H1 (cell line): ENCODE measurements around the gene HOXD10. TPM values are rescaled to one million over a fixed set of nuclear protein-coding genes. Genes with fewer than 3 reads are reported as not detected.
A peak's percentile ranks its signal among the peaks of the same experiment; 100 is the strongest.

Source experiments
- CTCF ChIA-PET: fragments of 300-600 bp; sonication (Branson Sonifier 250); formaldehyde crosslinking; loops from one replicate; lab custom pipeline; 2021; ENCODE audit not compliant: partially characterized antibody; lab: Charles Lee
- POLR2A ChIA-PET: fragments of 300-600 bp; sonication (Branson Sonifier 250); formaldehyde crosslinking; loops from one replicate; lab custom pipeline; 2021; ENCODE audit warnings: inconsistent platforms; ENCODE audit not compliant: partially characterized antibody; lab: Charles Lee
- DNase-seq, 2 experiments: peaks; one replicate each; pipeline versions ENCODE4 v3.0.0 to v3.0.0-alpha.2; 2010 to 2022; ENCODE audit warnings: low spot score in 2 of 2, low read depth in 1 of 2, mixed read lengths in 1 of 2
- FAIRE-seq: peaks from 2 replicates; lab custom pipeline; 2011; peaks lifted over from hg19 to GRCh38; lab: Jason Lieb, UNC
- H2AFZ ChIP-seq: 2 replicates; pipeline ENCODE4 v1.8.1; 2012; ENCODE audit warnings: low read length, inconsistent platforms
- H2AK5ac ChIP-seq: 2 replicates; pipeline ENCODE4 v1.6.1; 2013; ENCODE audit warnings: low read depth, low read length
- H2BK120ac ChIP-seq: replicated peaks from 2 replicates; pipeline ENCODE3; 2013; ENCODE audit warnings: low read depth, low read length, inconsistent platforms
- H2BK12ac ChIP-seq: 2 replicates; pipeline ENCODE4 v1.6.1; 2013; ENCODE audit warnings: low read depth, low read length
- H2BK15ac ChIP-seq: 2 replicates; pipeline ENCODE4 v1.6.1; 2013; ENCODE audit warnings: low read length
- H2BK20ac ChIP-seq: 2 replicates; pipeline ENCODE4 v1.6.1; 2013; ENCODE audit warnings: low read length
- H2BK5ac ChIP-seq: 2 replicates; pipeline ENCODE4 v1.6.1; 2013; ENCODE audit warnings: low read depth, low read length
- H3K14ac ChIP-seq: 2 replicates; pipeline ENCODE4 v1.6.1; 2013; ENCODE audit warnings: inconsistent platforms; ENCODE audit not compliant: insufficient read length
- H3K18ac ChIP-seq: 2 replicates; pipeline ENCODE4 v1.6.1; 2013; ENCODE audit warnings: low read length; ENCODE audit errors: extremely low read depth
- H3K23ac ChIP-seq: 2 replicates; pipeline ENCODE4 v1.6.1; 2013; ENCODE audit warnings: inconsistent platforms; ENCODE audit not compliant: insufficient read length
- H3K23me2 ChIP-seq: 2 replicates; pipeline ENCODE4 v1.6.1; 2013; ENCODE audit warnings: low read depth, low read length
- H3K27ac ChIP-seq: 2 replicates; pipeline ENCODE4 v1.6.1; 2011; ENCODE audit warnings: low read depth, low read length, inconsistent platforms
- H3K27me3 ChIP-seq, 4 experiments: replicated peaks in 1 of 4; 1 replicate in 1 of 4; 2 replicates in 3 of 4; pipeline versions ENCODE4 v1.6.1 to v1.8.1; 2011 to 2013; ENCODE audit warnings: low read length in 3 of 4, mild to moderate bottlenecking in 3 of 4, inconsistent platforms in 2 of 4, mixed read lengths in 2 of 4, moderate library complexity in 1 of 4; ENCODE audit not compliant: control insufficient read depth in 3 of 4, insufficient read depth in 3 of 4; ENCODE audit errors: extremely low read depth in 1 of 4
- H3K36me3 ChIP-seq, 4 experiments: 2 replicates each; pipeline versions ENCODE4 v1.6.1 to v1.8.1; 2011 to 2013; ENCODE audit warnings: mild to moderate bottlenecking in 4 of 4, low read length in 3 of 4, moderate library complexity in 2 of 4, control low read depth in 1 of 4, inconsistent platforms in 1 of 4; ENCODE audit not compliant: insufficient read depth in 4 of 4, control insufficient read depth in 2 of 4
- H3K4ac ChIP-seq: replicated peaks from 2 replicates; pipeline ENCODE3; 2013; ENCODE audit warnings: low read length, low read depth, mixed read lengths, inconsistent platforms; ENCODE audit not compliant: insufficient read length
- H3K4me1 ChIP-seq, 4 experiments: replicated peaks in 1 of 4; 1 replicate in 1 of 4; 2 replicates in 3 of 4; pipeline versions ENCODE4 v1.6.1 to v1.8.1; 2011 to 2013; ENCODE audit warnings: low read length in 3 of 4, inconsistent platforms in 2 of 4, mixed read lengths in 1 of 4; ENCODE audit not compliant: insufficient read depth in 4 of 4, control insufficient read depth in 3 of 4
- H3K4me2 ChIP-seq, 2 experiments: 2 replicates each; pipeline versions ENCODE4 v1.6.1 to v1.8.1; 2011 to 2013; ENCODE audit warnings: low read depth in 2 of 2, low read length in 2 of 2, control low read depth in 1 of 2, inconsistent platforms in 1 of 2, mild to moderate bottlenecking in 1 of 2; ENCODE audit not compliant: insufficient read depth in 1 of 2
- H3K4me3 ChIP-seq, 4 experiments: fragments of 200-600, 300-600 bp in 1 of 4; sonication (generic), shearing (Covaris generic), sonication (Bioruptor Twin) in 1 of 4; 2 replicates each; pipeline versions ENCODE4 v1.5.1 to v1.8.1; 2011 to 2016; ENCODE audit warnings: low read length in 4 of 4, low read depth in 3 of 4, control low read depth in 2 of 4, inconsistent platforms in 2 of 4, mild to moderate bottlenecking in 2 of 4, mixed read lengths in 1 of 4, moderate library complexity in 1 of 4; ENCODE audit not compliant: insufficient read depth in 2 of 4; ENCODE audit errors: extremely low read depth in 1 of 4
- H3K56ac ChIP-seq: replicated peaks from 2 replicates; pipeline ENCODE3; 2013; ENCODE audit warnings: low read depth, mild to moderate bottlenecking, mixed read lengths, low read length, inconsistent platforms; ENCODE audit not compliant: insufficient read length
- H3K79me1 ChIP-seq: 2 replicates; pipeline ENCODE4 v1.6.1; 2013; ENCODE audit warnings: low read depth, low read length, control low read depth
- H3K79me2 ChIP-seq, 2 experiments: 2 replicates each; pipeline versions ENCODE4 v1.6.1 to v1.8.1; 2012 to 2013; ENCODE audit warnings: low read length in 2 of 2, mild to moderate bottlenecking in 2 of 2, inconsistent platforms in 1 of 2; ENCODE audit not compliant: insufficient read depth in 2 of 2, control insufficient read depth in 1 of 2
- H3K9ac ChIP-seq, 4 experiments: replicated peaks in 1 of 4; 1 replicate in 1 of 4; 2 replicates in 3 of 4; pipeline versions ENCODE4 v1.6.1 to v1.8.1; 2011 to 2013; ENCODE audit warnings: low read depth in 3 of 4, low read length in 3 of 4, control low read depth in 2 of 4, mild to moderate bottlenecking in 2 of 4, moderate library complexity in 2 of 4, inconsistent platforms in 1 of 4; ENCODE audit errors: extremely low read depth in 1 of 4
- H3K9me3 ChIP-seq, 2 experiments: 2 replicates each; pipeline versions ENCODE4 v1.6.1 to v1.8.1; 2012 to 2013; ENCODE audit warnings: mild to moderate bottlenecking in 2 of 2, moderate library complexity in 2 of 2, control low read depth in 1 of 2, inconsistent platforms in 1 of 2, low read depth in 1 of 2, low read length in 1 of 2, mixed read lengths in 1 of 2; ENCODE audit not compliant: insufficient read depth in 2 of 2
- H4K20me1 ChIP-seq, 2 experiments: replicated peaks in 1 of 2; 2 replicates each; pipeline versions ENCODE3 to v1.8.1; 2011 to 2013; ENCODE audit warnings: inconsistent platforms in 2 of 2, low read length in 2 of 2, mild to moderate bottlenecking in 1 of 2; ENCODE audit not compliant: insufficient read depth in 2 of 2, control insufficient read depth in 1 of 2
- H4K5ac ChIP-seq: 2 replicates; pipeline ENCODE4 v1.6.1; 2013; ENCODE audit warnings: low read length, low read depth, mixed read lengths, inconsistent platforms; ENCODE audit not compliant: insufficient read length
- H4K8ac ChIP-seq: 2 replicates; pipeline ENCODE4 v1.8.0; 2013; ENCODE audit warnings: mild to moderate bottlenecking, moderate library complexity, low read length, inconsistent platforms; ENCODE audit not compliant: insufficient read depth; ENCODE audit errors: extremely low read depth
- H4K91ac ChIP-seq: replicated peaks from 2 replicates; pipeline ENCODE3; 2013; ENCODE audit warnings: low read length, mixed read lengths, inconsistent platforms; ENCODE audit not compliant: insufficient read length
- CHD2 ChIP-seq: IDR thresholded peaks from 2 replicates; pipeline ENCODE4 v1.6.1; 2012; ENCODE audit warnings: low read length, improper control_type of control experiment
- EZH2 ChIP-seq: fragments of 200-600 bp; sonication (generic); IDR thresholded peaks from 2 replicates; pipeline ENCODE4 v1.7.1; 2012; ENCODE audit warnings: low read depth, mild to moderate bottlenecking, moderate library complexity, low read length, inconsistent platforms; ENCODE audit not compliant: severe bottlenecking
- SUZ12 ChIP-seq: fragments of 200-600 bp; sonication (generic); IDR thresholded peaks from 2 replicates; pipeline ENCODE4 v1.6.1; 2012; ENCODE audit warnings: mild to moderate bottlenecking, inconsistent platforms, low read length, moderate library complexity, mixed read lengths
- WGBS, 2 experiments: shearing (Covaris generic) in 1 of 2; methylation state at CpG; one replicate each; pipeline versions ENCODE4 v1.1.6 to v1.1.7; 2013 to 2015; ENCODE audit warnings: low lambda C conversion rate in 2 of 2, mixed read lengths in 2 of 2, inconsistent platforms in 1 of 2, low coverage in 1 of 2, missing lambda C conversion rate in 1 of 2; ENCODE audit not compliant: insufficient replicate concordance in 2 of 2, insufficient coverage in 1 of 2, insufficient read length in 1 of 2; ENCODE audit errors: extremely low coverage in 1 of 2, missing lambda C conversion rate in 1 of 2; 5-methylcytosine and 5-hydroxymethylcytosine counted together
- polyA plus RNA-seq, 7 experiments: library from polyadenylated mRNA; depleted of rRNA in 3 of 7; stranded (reverse) in 5 of 7; unstranded in 2 of 7; fragments of >200 nt in 5 of 7; fragments of 200-250 nt in 2 of 7; gene quantifications; 1 replicate in 5 of 7; 2 replicates in 1 of 7; 4 replicates in 1 of 7; pipeline versions ENCODE4 v1.2.1 to v1.2.3, GENCODE V29; 2011 to 2013; ENCODE audit warnings: missing spikeins in 2 of 7, mixed read lengths in 2 of 7
- total RNA-seq: library from RNA; stranded (reverse); fragmentation: NEBNext Ultra II Directional; extraction: Animal tissue kit (Norgen Biotek cat#: 25700); gene quantifications from 2 replicates; pipeline ENCODE4 v1.2.1, GENCODE V29; 2021

Gene HOXD10
- total and polyA plus RNA-seq, 2 of the 8 experiments (the other 6 are each of a cell fraction or from before 2014, with no cell fraction given), result not detected

GRCh38 chr2:176157499-176158185, 41.1 kb downstream of the HOXD10 start:
- Histone ChIP-seq H2AFZ (no peak overlapping the region), H3K4me1 (peaks cover 0 to 9% (median 6%) of the 10 kb centered on the region in 4 experiments; a peak in 5 of 7 replicates), H2BK120ac (no peak overlapping the region), H2AK5ac (no peak overlapping the region), H3K79me1 (no peaks in the 10 kb centered on the region), H3K4ac (no peak overlapping the region), H3K79me2 (no peaks in the 10 kb centered on the region), H3K18ac (no peak overlapping the region), H4K8ac (no peak overlapping the region), H3K23me2 (no peaks in the 10 kb centered on the region), H3K23ac (no peak overlapping the region), H2BK12ac (no peak overlapping the region), H3K56ac (no peak overlapping the region), H2BK20ac (no peak overlapping the region), H3K9me3 (no peaks in the 10 kb centered on the region), H3K27me3 (peaks cover 98 to 100% (median 100%) of the 10 kb centered on the region in 4 experiments), H2BK5ac (no peak overlapping the region), H4K91ac (no peak overlapping the region), H3K36me3 (peaks cover 0 to 10% (median 0%) of the 10 kb centered on the region in 4 experiments; a peak in 1 of 8 replicates), H3K4me3 (no peak overlapping the region; a peak in 1 of 8 replicates), H3K14ac (no peak overlapping the region), H4K5ac (no peak overlapping the region), H3K27ac (no peak overlapping the region), H3K4me2 (no peak overlapping the region), H4K20me1 (peaks cover 27 to 45% of the 10 kb centered on the region in 2 experiments), H2BK15ac (no peak overlapping the region), H3K9ac (no peak overlapping the region)
- ChIA-PET CTCF (interaction anchor here (1.1 to 1.4 kb wide), 3 partner anchors 15 to 31 kb away, joined by 3 to 5 read pairs (median 4); no protein-coding TSS in a partner anchor), POLR2A (interaction anchor here (1.0 kb wide), 1 partner anchor 15 kb away, joined by 3 read pairs; no protein-coding TSS in a partner anchor)
- DNase-seq (peak in 1 of 2 experiments; percentile 66), FAIRE-seq (no peak)
- WGBS, 2 experiments, result 5% methylated on average over 42 of the region's 43 CpGs; no CpG with 5 or more reads in 1 of the 2 experiments
- TF ChIP-seq CHD2 (no peak), SUZ12 (peak; percentile 100), EZH2 (peak; percentile 100)
